ENCODE results near the gene SLC6A8.

DNA sequence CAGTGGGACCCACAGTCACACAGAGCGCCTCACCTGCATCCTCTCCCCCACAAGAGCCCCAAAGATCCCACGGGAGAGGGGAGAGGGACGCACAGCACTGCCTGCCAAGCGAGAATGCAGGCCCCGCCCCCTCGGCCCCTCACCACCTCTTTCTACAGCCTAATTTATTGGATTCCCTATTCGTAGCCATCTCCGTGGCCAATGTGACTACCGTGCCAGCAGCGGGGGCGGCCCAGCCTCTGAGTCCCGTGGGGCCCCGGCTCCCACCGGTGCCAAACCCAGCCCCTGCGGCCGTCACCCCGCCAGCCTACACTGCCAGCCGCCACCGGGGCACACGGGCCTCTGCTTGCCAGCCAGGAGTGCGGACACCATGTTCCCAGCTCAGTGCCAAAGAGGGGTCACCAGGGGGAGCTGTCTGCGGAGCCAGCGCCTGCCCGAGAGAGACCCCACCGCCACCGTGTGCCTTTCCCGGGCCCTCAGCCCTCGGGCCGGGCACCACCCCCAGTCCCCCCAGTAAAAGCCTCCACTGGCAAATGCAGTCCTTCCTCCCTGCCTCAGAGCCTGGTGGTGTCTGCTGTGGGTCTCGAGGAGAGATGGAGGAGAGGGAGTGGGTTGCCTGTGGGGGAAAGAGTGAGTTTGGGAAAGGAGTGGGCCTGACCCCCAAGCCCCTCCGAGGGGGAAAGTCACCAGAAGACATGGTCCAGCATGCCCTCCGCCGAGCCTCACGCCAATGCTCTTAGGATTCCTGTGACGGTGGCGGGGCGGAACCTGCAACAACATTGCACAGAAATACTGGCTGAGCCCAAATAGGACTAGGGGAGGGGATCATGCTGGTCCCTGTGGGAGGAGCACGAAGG lies 56.7 kb downstream of the SLC6A8 start:
- TF ChIP-seq, protein P1, sequence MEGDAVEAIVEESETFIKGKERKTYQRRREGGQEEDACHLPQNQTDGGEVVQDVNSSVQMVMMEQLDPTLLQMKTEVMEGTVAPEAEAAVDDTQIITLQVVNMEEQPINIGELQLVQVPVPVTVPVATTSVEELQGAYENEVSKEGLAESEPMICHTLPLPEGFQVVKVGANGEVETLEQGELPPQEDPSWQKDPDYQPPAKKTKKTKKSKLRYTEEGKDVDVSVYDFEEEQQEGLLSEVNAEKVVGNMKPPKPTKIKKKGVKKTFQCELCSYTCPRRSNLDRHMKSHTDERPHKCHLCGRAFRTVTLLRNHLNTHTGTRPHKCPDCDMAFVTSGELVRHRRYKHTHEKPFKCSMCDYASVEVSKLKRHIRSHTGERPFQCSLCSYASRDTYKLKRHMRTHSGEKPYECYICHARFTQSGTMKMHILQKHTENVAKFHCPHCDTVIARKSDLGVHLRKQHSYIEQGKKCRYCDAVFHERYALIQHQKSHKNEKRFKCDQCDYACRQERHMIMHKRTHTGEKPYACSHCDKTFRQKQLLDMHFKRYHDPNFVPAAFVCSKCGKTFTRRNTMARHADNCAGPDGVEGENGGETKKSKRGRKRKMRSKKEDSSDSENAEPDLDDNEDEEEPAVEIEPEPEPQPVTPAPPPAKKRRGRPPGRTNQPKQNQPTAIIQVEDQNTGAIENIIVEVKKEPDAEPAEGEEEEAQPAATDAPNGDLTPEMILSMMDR (conservative IDR thresholded peaks at IDR 0.05; ENCODE audit: low read length) = no peak
- TF ChIP-seq EZH2phosphoT487 (IDR thresholded peaks at IDR 0.05; ENCODE audit: borderline replicate concordance) = no peak

Measured in Loucy (cell line).